ENCODE data around the gene STARD5. TPM values are rescaled to one million over a fixed set of nuclear protein-coding genes. Genes with fewer than 3 reads are reported as not detected.

The STARD5 gene
- total RNA-seq, 2 experiments from 2014 or later: 6.5 to 20.3 TPM

DNA sequence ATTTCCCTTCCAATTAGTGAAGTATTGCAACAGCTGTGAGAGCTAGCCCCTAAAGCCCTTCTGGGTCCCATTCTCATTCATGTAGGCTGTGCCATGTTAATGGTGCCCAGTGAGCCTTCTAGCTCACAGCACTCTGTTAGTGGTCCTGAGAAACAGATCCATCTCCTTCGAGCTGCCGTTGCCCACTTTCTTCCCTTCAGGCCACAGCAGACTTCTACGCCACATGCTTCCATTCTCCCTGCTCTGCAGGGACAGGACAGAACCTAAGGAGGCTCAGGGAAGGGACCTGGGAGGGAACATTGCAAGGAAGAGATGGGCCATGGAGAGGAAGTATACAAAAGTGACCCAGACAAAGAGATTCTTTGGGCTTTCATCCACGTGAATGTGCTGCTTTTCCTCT, 11.7 kb upstream of the STARD5 start:
- no peaks in the 10 kb centered on the region for H3K36me3 ChIP-seq (ENCODE audit: insufficient read depth, low read length)
- H2AFZ ChIP-seq (ENCODE audit: low read length): no peak overlapping the region
- H4K20me1 ChIP-seq (ENCODE audit: insufficient read depth, low read length): no peaks in the 10 kb centered on the region
- no peak for DNase-seq (ENCODE audit: low spot score)
- TF ChIP-seq EZH2phosphoT487 (IDR thresholded peaks at IDR 0.05; ENCODE audit: borderline replicate concordance, low read depth, low read length): no peak
- TF ChIP-seq, protein P1, sequence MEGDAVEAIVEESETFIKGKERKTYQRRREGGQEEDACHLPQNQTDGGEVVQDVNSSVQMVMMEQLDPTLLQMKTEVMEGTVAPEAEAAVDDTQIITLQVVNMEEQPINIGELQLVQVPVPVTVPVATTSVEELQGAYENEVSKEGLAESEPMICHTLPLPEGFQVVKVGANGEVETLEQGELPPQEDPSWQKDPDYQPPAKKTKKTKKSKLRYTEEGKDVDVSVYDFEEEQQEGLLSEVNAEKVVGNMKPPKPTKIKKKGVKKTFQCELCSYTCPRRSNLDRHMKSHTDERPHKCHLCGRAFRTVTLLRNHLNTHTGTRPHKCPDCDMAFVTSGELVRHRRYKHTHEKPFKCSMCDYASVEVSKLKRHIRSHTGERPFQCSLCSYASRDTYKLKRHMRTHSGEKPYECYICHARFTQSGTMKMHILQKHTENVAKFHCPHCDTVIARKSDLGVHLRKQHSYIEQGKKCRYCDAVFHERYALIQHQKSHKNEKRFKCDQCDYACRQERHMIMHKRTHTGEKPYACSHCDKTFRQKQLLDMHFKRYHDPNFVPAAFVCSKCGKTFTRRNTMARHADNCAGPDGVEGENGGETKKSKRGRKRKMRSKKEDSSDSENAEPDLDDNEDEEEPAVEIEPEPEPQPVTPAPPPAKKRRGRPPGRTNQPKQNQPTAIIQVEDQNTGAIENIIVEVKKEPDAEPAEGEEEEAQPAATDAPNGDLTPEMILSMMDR (conservative IDR thresholded peaks at IDR 0.05; ENCODE audit: low read length): no peak
- POLR2A ChIA-PET: interaction anchor here (1.5 to 2.0 kb wide), 2 partner anchors 12 to 49 kb away, joined by 4 to 6 read pairs; partner anchors contain the start of gene STARD5
- intact Hi-C loops (cut with micrococcal nuclease; ENCODE audit: unreplicated experiment): loop anchor here (5.0 to 10.0 kb wide), 2 partner anchors 62 to 181 kb away; no protein-coding TSS in a partner anchor
- peaks cover 23% of the 10 kb centered on the region for H3K4me1 ChIP-seq (ENCODE audit: insufficient read depth, low read length, poor library complexity, severe bottlenecking)
- H3K4me2 ChIP-seq (ENCODE audit: low read length): no peak overlapping the region
- H3K27ac ChIP-seq (ENCODE audit: low read depth, low read length, poor library complexity, severe bottlenecking): no peak overlapping the region
- H3K9me2 ChIP-seq (ENCODE audit: insufficient read depth, low read length): no peaks in the 10 kb centered on the region
- no peaks in the 10 kb centered on the region for H3K79me2 ChIP-seq (ENCODE audit: insufficient read depth, low read depth, low read length)
- H3K4me3 ChIP-seq (ENCODE audit: low read depth, low read length, poor library complexity, severe bottlenecking): no peak overlapping the region
- H3K9me3 ChIP-seq (ENCODE audit: low read length): no peaks in the 10 kb centered on the region
- CTCF ChIA-PET (ENCODE audit: unreplicated experiment): interaction anchor here (0.6 kb wide), 1 partner anchor 69 kb away, joined by 6 read pairs; no protein-coding TSS in a partner anchor
- BruUV-seq (replicated peaks): no TSS peak

DNA sequence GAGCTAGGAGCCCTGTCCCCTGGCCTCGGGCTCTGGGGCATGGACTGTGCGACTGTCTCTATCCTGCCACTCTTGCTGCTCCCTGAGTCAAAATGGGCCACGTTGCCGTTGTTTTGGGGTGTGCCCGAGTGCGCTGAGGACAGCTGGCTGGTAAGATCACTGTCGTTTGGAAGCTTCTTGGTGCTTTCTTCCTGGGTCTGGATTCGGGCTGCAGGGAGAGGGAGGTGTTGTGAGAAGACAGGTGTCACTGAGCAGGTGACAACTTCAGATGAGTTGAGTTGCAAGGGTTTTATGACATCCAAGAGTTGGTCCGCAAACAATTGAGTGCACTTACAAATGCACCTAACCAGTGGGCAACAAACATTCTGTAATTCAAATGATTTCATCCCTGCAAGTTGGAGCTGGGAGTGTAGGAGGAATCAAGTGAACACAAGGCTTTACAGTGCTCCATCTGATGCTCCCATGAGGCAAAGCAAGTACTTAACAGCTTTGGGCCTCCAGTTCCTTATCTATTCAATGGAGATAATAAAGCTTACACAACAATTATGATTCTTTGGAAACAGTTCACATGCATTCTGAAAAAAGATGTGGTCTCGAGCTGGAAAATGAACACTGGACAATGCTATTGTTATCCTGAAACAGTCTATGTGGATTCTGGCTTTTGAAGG, 11.0 kb upstream of the STARD5 start:
- no peaks in the 10 kb centered on the region for H3K9me3 ChIP-seq (ENCODE audit: low read length)

More for the DNA sequence above, 11.0 kb upstream of the STARD5 start:
- CTCF ChIA-PET (ENCODE audit: unreplicated experiment): interaction anchor here (0.8 kb wide), 1 partner anchor 59 kb away, joined by 3 read pairs; no protein-coding TSS in a partner anchor
- DNase-seq (ENCODE audit: low spot score): no peak
- no peak overlapping the region for H3K27ac ChIP-seq (ENCODE audit: low read depth, low read length, poor library complexity, severe bottlenecking)
- POLR2A ChIA-PET: interaction anchor here (1.5 to 2.0 kb wide), 2 partner anchors 11 to 48 kb away, joined by 4 to 6 read pairs; partner anchors contain the start of gene STARD5
- no peaks in the 10 kb centered on the region for H4K20me1 ChIP-seq (ENCODE audit: insufficient read depth, low read length)
- peaks cover 23% of the 10 kb centered on the region for H3K4me1 ChIP-seq (ENCODE audit: insufficient read depth, low read length, poor library complexity, severe bottlenecking)
- no peak overlapping the region for H3K4me3 ChIP-seq (ENCODE audit: low read depth, low read length, poor library complexity, severe bottlenecking)
- no peak overlapping the region for H2AFZ ChIP-seq (ENCODE audit: low read length)
- H3K9me2 ChIP-seq (ENCODE audit: insufficient read depth, low read length): no peaks in the 10 kb centered on the region
- no peaks in the 10 kb centered on the region for H3K79me2 ChIP-seq (ENCODE audit: insufficient read depth, low read depth, low read length)
- H3K4me2 ChIP-seq (ENCODE audit: low read length): no peak overlapping the region
- TF ChIP-seq, protein P1 (conservative IDR thresholded peaks at IDR 0.05; ENCODE audit: low read length): no peak
- TF ChIP-seq EZH2phosphoT487 (IDR thresholded peaks at IDR 0.05; ENCODE audit: borderline replicate concordance, low read depth, low read length): no peak
- no TSS peak for BruUV-seq (replicated peaks)
- no peaks in the 10 kb centered on the region for H3K36me3 ChIP-seq (ENCODE audit: insufficient read depth, low read length)
- intact Hi-C loops (cut with micrococcal nuclease; ENCODE audit: unreplicated experiment): loop anchor here (1.0 to 10.0 kb wide), 4 partner anchors 60 to 228 kb away; no protein-coding TSS in a partner anchor
